Eye (tissue), 1 donor: ENCODE measurements around the gene SLC1A1.
"Not testable (repeated sequence)": the region's sequence is repeated elsewhere in the genome, so short reads cannot be mapped to it uniquely, and the experiment has no call there.

Source experiments
- DNase-seq: peaks from one replicate; pipeline ENCODE4 v3.0.0-alpha.2; 2015

The SLC1A1 gene

GRCh38 chr9:4581861-4582565, 91.7 kb downstream of the SLC1A1 start:
- DNase-seq, result no peak

- peak; percentile 39 for DNase-seq
Observed at GRCh38 chr9:4583001-4583400, 92.7 kb downstream of the SLC1A1 start.

GRCh38 chr9:4584636-4585035, 94.4 kb downstream of the SLC1A1 start:
- DNase-seq, result no peak

GRCh38 chr9:4585135-4585534, 94.9 kb downstream of the SLC1A1 start:
- no peak for DNase-seq

- no peak for DNase-seq
Observed at GRCh38 chr9:4588721-4589120, 98.5 kb downstream of the SLC1A1 start.

- peak; percentile 31 for DNase-seq
Observed at GRCh38 chr9:4590430-4591122, 100.3 kb downstream of the SLC1A1 start.

GRCh38 chr9:4591123-4591500, 100.8 kb downstream of the SLC1A1 start:
- no peak for DNase-seq

GRCh38 chr9:4592295-4592694, 102.0 kb downstream of the SLC1A1 start:
- DNase-seq, result no peak

- no peak for DNase-seq
Observed at GRCh38 chr9:4592886-4593285, 102.6 kb downstream of the SLC1A1 start.

- DNase-seq, result no peak
Observed at GRCh38 chr9:4594545-4594944, 104.3 kb downstream of the SLC1A1 start.

- no peak for DNase-seq
Observed at GRCh38 chr9:4594994-4595393, 104.7 kb downstream of the SLC1A1 start.

GRCh38 chr9:4596165-4596922, 106.1 kb downstream of the SLC1A1 start:
- DNase-seq, result peak; percentile 2

- DNase-seq, result no peak
Observed at GRCh38 chr9:4600368-4600767, 110.1 kb downstream of the SLC1A1 start.

GRCh38 chr9:4603830-4604229, 113.6 kb downstream of the SLC1A1 start:
- DNase-seq, result no peak

- DNase-seq, result peak; percentile 90
Observed at GRCh38 chr9:4604678-4605095, 114.4 kb downstream of the SLC1A1 start.

- DNase-seq, result not testable (repeated sequence)
Observed at GRCh38 chr9:4606033-4606432, 115.8 kb downstream of the SLC1A1 start.

- no peak for DNase-seq
Observed at GRCh38 chr9:4614627-4615026, 124.4 kb downstream of the SLC1A1 start.

- DNase-seq, result no peak
Observed at GRCh38 chr9:4615251-4615650, 125.0 kb downstream of the SLC1A1 start.

- DNase-seq, result no peak
Observed at GRCh38 chr9:4615778-4616177, 125.5 kb downstream of the SLC1A1 start.

- no peak for DNase-seq
Observed at GRCh38 chr9:4617752-4618151, 127.5 kb downstream of the SLC1A1 start.

GRCh38 chr9:4618700-4619099, 128.4 kb downstream of the SLC1A1 start:
- DNase-seq, result no peak

GRCh38 chr9:4620057-4620765, 129.9 kb downstream of the SLC1A1 start:
- no peak for DNase-seq

GRCh38 chr9:4620881-4621555, 130.8 kb downstream of the SLC1A1 start:
- no peak for DNase-seq
